GM13977 (cell line): ENCODE data around the gene DSE.

Experiments
- DNase-seq: peaks from one replicate; pipeline ENCODE4 v3.0.0; 2012; ENCODE audit warnings: low spot score
- in situ Hi-C: fragments of 300-500 bp; cut with MboI; formaldehyde crosslinking; loops from one replicate; pipeline ENCODE4 v1.12.0; 2022; ENCODE audit warnings: low sequenced_read_pairs, low pct_unique_long_range_greater_than_20kb, mixed read lengths, inconsistent platforms; ENCODE audit not compliant: unreplicated experiment
- TF ChIP-seq, protein P1 (sequence below): IDR thresholded peaks from 2 replicates; pipeline ENCODE4 v1.5.1; 2012; ENCODE audit warnings: mild to moderate bottlenecking, control low read depth; ENCODE audit not compliant: insufficient read depth; ENCODE audit errors: extremely low read depth, missing control alignments

Gene DSE

DNA sequence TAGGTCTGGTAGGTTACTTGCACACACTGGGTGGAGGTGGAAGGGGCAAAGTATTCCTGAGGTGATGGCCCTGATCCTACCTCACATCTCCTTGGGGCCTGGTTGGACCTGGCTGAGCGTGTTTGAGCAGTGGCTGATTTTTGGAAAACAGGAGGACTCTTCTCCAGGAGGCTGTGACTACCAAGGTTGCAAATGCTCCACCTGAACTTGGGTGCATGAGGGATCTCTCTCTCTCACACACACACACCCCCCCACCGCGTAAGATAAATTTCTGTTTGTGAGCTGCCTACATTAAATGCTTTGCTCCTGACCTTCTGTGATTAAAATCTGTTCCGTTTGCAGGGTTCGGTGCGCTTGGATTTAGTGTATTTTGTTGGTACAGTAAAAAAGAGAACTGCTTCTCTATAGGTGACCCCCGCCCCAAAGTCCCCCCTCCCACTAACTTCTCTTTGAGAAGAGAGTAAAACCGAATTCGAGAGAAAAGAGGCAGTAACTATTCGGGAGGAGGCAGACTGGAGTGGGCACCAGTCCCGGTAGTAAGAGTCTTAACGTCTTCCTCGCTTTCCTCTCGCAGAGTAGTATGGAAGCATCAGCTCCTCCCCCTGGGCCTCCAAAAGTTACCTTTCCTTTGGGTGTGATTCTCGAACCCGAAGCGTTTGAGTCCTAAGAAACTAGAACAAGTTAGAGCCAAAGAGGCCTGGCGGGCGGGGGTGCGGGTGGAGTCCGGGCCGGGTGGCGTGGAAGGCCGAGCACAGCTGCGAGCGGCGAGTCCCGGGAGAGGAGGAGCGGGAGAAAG lies 585 bp upstream of the DSE start:
- TF ChIP-seq, protein P1, sequence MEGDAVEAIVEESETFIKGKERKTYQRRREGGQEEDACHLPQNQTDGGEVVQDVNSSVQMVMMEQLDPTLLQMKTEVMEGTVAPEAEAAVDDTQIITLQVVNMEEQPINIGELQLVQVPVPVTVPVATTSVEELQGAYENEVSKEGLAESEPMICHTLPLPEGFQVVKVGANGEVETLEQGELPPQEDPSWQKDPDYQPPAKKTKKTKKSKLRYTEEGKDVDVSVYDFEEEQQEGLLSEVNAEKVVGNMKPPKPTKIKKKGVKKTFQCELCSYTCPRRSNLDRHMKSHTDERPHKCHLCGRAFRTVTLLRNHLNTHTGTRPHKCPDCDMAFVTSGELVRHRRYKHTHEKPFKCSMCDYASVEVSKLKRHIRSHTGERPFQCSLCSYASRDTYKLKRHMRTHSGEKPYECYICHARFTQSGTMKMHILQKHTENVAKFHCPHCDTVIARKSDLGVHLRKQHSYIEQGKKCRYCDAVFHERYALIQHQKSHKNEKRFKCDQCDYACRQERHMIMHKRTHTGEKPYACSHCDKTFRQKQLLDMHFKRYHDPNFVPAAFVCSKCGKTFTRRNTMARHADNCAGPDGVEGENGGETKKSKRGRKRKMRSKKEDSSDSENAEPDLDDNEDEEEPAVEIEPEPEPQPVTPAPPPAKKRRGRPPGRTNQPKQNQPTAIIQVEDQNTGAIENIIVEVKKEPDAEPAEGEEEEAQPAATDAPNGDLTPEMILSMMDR, result no peak
- no peak for DNase-seq
- in situ Hi-C loops, result no loop called here

- TF ChIP-seq, protein P1, result no peak
- in situ Hi-C loops, result no loop called here
- DNase-seq, result peak; percentile 74
Measured at GRCh38 chr6:116371120-116371917, 572 bp downstream of the DSE start.

DNA sequence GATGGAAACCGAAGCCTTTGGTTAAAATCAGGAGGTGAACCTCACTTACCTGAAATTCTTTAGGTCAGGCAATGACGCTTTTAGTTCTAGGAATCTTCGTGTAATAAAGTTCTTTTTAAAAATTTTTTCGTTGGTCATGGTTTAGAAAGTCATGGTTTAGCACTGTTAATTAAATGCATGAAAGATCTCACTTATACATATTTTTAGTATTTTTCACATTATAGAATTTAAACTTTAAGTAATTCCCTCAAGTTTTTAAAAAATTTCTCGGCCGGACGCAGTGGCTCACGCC lies 1.1 kb downstream of the DSE start:
- in situ Hi-C loops, result no loop called here
- TF ChIP-seq, protein P1, result no peak
- DNase-seq, result no peak

DNA sequence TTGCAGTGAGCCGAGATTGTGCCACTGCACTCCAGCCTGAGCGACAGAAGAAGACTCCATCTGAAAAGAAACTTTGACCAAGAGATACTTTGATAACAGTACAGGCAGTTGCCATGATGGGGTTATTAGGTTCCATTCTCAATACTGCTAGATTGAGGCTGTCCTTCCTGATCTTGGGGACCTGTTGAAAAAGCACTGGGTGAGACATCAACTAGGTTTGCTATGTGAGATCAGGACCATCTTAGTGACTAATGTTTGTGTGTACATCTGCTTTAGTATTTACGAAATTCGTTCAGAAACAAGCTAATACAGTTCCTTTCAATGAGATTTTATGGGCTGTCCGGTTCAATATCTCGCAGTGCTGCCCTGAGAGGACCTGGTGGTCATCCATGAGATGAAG lies 2.6 kb downstream of the DSE start:
- no peak for DNase-seq
- TF ChIP-seq, protein P1, result no peak
- in situ Hi-C loops, result no loop called here

GRCh38 chr6:116373940-116374339 lies 3.2 kb downstream of the DSE start:
- in situ Hi-C loops, result no loop called here
- TF ChIP-seq, protein P1, result no peak
- no peak for DNase-seq

GRCh38 chr6:116374586-116374985 lies 3.8 kb downstream of the DSE start:
- no peak for DNase-seq
- TF ChIP-seq, protein P1, result no peak
- in situ Hi-C loops, result no loop called here
